Stimulated activated CD8-positive, alpha-beta memory T cell treated with anti-CD3 and anti-CD28 coated beads, Interleukin-2, amount 100 ng/mL, for 48 hours (primary cell): Measurements from ENCODE around the gene TFCP2.
"Not testable (repeated sequence)": the region's sequence is repeated elsewhere in the genome, so short reads cannot be mapped to it uniquely, and the experiment has no call there.

Source experiments
- DNase-seq, 2 donors: peaks; one replicate each; pipeline ENCODE4 v3.0.0-alpha.2; 2020; ENCODE audit warnings: low read depth in 2 of 2

TFCP2 gene

GRCh38 chr12:51082561-51083125 lies 90.3 kb downstream of the TFCP2 start:
- DNase-seq = no peak

GRCh38 chr12:51081421-51081820 lies 91.5 kb downstream of the TFCP2 start:
- DNase-seq = no peak

DNA sequence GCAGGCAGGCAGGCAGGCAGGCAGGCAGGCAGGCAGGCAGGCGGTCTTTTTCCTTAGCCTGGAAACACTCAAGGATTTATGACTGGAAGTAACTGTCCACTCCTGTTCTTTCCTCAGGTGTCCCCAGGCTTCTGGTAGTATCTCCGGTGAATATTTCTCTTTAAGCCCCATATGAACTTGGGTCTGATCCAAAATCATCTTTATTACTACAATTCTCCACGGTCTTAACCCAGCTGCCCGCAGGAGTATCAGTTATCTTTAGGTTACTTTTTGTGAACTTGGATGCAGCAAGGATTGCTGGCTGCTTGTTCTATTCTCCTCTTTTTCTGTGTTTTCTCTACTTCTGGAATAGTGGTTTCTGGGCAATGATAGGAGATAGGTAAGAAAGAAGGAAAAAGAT lies 92.8 kb downstream of the TFCP2 start:
- no peak for DNase-seq

DNA sequence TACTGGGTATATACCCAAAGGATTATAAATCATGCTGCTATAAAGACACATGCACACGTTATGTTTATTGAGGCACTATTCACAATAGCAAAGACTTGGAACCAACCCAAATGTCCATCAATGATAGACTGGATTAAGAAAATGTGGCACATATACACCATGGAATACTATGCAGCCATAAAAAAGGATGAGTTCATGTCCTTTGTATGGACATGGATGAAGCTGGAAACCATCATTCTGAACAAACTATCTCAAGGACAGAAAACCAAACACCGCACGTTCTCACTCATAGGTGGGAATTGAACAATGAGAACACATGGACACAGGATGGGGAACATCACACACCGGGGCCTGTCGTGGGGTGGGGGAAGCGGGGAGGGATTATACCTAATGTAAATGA lies 94.1 kb downstream of the TFCP2 start:
- DNase-seq = not testable (repeated sequence)

DNA sequence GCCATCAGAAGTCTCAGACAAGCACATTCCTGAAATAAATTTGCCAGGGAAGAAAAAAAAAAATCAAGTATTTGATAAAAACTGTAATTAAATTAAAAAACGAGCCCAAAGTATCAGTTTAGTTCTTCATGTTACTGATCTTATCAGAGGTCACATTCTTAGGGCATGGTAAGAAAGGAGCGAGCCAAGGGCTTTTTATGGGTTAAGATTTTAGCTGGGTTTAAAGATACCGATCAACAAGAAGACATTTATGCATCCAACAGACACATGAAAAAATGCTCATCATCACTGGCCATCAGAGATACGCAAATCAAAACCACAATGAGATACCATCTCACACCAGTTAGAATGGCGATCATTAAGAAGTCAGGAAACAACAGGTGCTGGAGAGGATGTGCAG lies 94.6 kb downstream of the TFCP2 start:
- DNase-seq = not testable (repeated sequence)

DNA sequence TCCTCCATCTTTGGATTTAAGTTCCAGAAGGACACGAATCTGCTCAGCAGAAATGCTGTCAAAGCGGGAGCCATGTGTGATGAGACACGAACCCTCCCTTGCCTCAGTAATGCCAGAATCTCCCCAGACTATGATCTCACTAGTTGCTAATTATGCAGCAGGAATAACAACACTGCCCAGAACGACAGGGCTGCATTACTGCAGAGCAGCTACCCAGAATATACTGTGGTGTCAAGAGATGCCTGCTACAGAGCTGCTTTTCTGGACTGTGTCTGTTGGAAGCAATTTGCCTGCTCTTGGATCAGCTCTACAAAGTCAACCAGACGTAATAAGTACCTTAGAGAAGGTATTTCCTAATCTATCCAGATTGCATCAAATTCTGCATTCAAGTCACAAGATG lies 95.0 kb downstream of the TFCP2 start:
- no peak for DNase-seq

GRCh38 chr12:51076236-51076930 lies 96.6 kb downstream of the TFCP2 start:
- peak in 1 of 2 donors; percentile 20 for DNase-seq

DNA sequence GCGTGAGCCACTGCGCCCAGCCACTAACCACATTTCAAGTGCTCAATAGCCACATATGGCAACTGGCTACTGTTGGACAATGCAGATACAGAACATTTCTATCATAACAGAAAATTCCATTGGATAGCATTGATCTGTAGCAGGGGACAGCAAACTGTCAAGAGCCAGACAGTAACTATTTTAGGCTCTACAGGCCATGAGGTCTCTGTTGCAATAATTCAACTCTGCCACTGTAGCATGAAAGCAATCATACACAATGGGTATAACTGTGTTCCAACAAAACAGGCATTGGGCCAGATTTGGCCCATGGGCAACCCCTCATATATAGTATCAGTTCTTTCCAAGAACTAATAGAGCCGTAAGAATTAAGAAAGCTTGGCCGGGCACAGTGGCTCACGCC lies 97.5 kb downstream of the TFCP2 start:
- DNase-seq = no peak

- DNase-seq = no peak
Measured at GRCh38 chr12:51071663-51072062, 101.3 kb downstream of the TFCP2 start.

- DNase-seq = no peak
Measured at GRCh38 chr12:51070004-51070403, 102.9 kb downstream of the TFCP2 start.

DNA sequence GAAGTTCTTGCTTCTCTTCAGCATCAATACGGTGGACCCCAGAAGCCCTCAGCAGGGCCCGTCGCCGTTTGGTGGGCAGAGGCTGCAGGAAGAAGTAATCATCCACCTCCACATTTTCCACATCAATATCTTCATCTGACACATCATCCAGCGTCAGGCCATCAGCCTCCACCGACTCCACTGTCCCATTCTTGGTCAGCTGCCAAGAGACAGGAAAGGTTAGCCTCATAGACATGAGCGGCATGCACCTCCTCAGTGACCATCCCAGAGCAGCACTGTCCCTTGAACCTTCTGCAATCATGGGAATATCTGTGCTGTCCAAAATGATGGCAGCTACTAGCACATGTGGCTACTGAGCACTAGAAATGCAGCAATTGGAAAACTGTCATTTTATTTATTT lies 105.2 kb downstream of the TFCP2 start:
- no peak for DNase-seq

- DNase-seq = no peak
Measured at GRCh38 chr12:51067229-51067628, 105.7 kb downstream of the TFCP2 start.

DNA sequence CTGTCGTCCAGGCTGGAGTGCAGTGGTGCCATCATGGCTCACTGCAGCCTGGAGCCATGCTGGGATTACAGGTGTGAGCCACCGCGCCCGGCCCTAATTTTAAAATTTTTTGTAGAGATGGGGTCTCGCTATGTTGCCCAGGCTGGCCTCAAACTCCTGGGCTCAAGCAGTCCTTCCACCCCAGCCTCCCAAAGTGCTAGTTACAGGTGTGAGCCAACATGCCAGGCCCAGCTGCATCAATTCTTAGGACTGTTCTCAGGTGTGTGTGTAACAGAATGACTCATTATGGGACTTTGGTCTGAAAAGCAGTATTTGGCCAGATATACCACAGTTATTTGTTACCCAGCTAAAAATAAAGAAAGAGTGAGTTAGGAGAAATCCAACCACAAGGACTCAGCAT lies 107.4 kb downstream of the TFCP2 start:
- no peak for DNase-seq

- DNase-seq = no peak
Measured at GRCh38 chr12:51062631-51063397, 110.1 kb downstream of the TFCP2 start.

DNA sequence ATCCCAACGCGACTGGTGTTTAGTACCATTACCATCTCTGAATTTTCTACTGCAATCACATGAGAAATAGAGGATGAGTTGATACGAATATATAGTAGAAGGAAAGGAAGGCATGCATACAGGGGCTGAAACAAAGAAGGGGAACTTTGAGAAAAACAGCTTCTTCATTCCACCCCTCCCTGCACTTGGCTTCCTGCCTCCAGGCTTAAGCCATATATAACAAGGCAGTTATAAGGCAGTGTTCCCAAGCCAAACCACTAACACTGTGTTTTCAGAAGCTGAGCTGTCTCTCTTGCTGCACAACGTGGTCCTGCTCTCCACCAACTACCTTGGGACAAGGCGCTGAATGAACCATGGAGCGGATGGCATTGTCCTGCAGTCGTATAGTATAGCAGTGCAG lies 113.8 kb downstream of the TFCP2 start:
- no peak for DNase-seq

DNA sequence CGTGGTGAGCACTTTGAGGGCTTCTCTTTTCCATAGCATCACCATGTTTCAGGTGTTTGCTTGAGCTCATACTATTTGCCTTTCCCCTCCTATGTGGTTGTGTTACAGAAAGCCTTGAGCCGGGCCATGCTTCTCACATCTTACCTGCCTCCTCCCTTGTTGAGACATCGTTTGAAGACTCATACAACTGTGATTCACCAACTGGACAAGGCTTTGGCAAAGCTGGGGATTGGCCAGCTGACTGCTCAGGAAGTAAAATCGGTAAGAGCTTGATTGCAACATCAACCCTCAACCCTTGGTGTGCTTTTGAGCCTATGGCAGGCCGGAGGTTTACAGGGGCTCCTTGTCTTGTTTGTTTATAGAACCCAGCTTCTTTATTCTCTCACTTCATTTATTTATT lies 116.7 kb downstream of the TFCP2 start:
- no peak for DNase-seq

DNA sequence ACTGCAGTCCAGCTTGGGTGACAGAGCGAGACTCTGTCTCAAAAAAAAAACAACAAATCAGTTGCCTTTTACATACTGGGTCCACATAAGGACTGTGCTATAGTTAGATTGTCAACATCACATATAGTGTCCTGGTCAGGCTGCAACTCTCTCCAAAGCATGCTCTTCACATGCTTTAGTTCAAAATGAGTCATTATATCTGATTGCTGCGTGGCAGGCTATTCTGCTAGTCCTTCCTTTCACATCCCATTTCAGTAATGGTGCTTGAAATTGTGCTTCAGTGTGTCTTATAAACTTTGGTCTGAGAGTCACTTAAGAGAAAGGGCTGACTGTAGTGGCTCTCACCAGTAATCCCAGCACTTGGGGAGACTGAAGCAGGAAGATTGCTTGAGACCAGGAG lies 117.9 kb downstream of the TFCP2 start:
- no peak for DNase-seq

DNA sequence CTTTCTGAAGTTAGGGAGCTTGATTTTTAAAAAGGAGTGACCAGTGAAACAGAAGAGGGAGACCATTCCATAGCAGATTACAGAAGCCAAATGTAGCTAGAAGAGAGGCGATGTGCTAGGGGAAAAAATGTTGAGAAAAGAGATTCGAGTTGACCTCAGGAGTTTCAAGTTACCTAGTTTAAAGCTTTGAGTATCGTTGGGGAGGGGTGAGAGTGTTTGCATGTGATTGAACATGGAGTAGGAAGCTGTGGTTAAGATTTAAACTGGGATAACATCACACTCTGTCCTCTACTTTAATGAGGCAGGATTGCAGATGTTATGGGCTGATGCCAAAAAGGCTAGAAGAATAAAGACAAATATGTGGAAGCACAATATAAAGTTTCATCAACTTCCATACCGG lies 121.1 kb downstream of the TFCP2 start:
- no peak for DNase-seq

DNA sequence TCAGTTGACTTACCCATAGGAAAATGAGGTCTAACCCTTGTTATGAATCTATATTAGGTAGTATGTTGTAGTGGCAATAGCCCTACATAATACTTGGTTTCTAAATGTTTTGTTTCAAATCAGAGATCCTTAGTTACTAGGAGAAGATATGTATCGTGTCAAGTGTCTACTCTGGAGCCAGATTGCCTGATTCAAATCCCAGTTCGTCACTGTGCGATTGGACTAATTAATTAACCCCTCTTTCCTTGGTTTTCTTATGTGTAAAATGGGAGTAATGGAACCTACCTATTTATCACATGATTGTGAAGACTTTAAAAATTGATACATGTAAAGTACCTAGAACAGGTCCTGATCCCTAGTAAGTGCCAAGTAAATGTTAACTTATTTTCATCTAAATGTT lies 123.4 kb downstream of the TFCP2 start:
- no peak for DNase-seq

- no peak for DNase-seq
Measured at GRCh38 chr12:51048661-51049251, 124.2 kb downstream of the TFCP2 start.

DNA sequence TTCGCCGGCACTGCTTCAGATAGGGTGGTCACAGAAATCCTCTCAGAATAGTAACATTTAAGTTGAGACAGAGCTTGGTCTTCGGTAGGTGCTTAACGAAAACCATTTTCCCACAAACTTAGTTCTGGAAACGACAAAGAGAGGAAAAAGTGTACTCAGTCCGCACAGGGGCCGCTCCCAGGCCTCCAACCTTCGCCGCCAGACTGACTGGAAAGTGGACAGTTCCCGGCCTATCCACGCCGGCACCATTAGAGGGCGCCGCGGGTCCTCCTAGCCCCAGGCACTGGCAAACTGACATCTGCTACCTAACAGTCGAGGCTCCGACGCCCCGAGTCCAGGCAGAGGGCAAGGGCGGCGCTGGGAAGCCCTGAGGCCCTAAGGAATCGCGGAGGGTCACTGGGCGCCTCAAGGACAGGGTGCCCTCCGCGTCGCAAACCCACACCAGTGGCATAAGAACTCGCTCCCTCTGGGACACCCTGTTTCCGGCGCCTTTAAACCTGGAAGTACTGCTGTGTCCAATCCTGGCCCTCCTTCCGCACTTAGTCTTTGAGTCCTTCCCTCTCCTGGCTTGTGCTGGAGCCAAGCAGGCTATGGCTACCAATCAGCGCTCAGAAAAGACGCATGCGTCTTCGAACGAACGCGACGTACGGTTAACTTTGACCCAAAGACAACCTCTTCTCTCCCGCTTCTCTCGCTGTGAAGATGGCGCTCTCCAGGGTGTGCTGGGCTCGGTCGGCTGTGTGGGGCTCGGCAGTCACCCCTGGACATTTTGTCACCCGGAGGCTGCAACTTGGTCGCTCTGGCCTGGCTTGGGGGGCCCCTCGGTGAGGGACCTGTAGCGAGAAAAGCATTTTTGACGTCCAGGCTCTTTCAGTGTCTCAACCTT lies 125.0 kb downstream of the TFCP2 start, which contains the start of gene LETMD1:
TSS of gene LETMD1 (plus strand) at position 673 of the 886 bp plus-strand sequence. CDS start at position 703, 30 bp downstream.
- DNase-seq = peak; percentile 77 to 79
